ENCODE results near the gene ZNF592.
"Not testable (repeated sequence)": the region's sequence is repeated elsewhere in the genome, so short reads cannot be mapped to it uniquely, and the experiment has no call there.

- not testable (repeated sequence) for TF ChIP-seq CTCF (IDR thresholded peaks at IDR 0.05; ENCODE audit: poor library complexity); EZH2 (IDR thresholded peaks at IDR 0.05; ENCODE audit: borderline replicate concordance); EZH2phosphoT487 (IDR thresholded peaks at IDR 0.05; ENCODE audit: low read depth, severe bottlenecking, unreplicated experiment)
Observed at GRCh38 chr15:84754889-84755288, 6.5 kb downstream of the ZNF592 start.

Data from hepatocyte (in vitro differentiated cells).